ENCODE data around the gene AFTPH.

AFTPH gene

GRCh38 chr2:64523666-64524603, at the start of gene AFTPH:
Gene AFTPH (plus strand): TSS chr2:64524328. CDS start chr2:64551475, 27,147 bp downstream.
- H3K4me3 ChIP-seq (replicated peaks; ENCODE audit: low read depth, low read length): peak within 1 kb of the TSS; percentile 93
- TF ChIP-seq CTCF (IDR thresholded peaks at IDR 0.05; ENCODE audit: low read depth, low read length, missing control alignments): no peak
- peak; percentile 96 for DNase-seq (ENCODE audit: extremely low read depth, low read depth)

- DNase-seq (ENCODE audit: extremely low read depth, low read depth): no peak
- TF ChIP-seq CTCF (IDR thresholded peaks at IDR 0.05; ENCODE audit: low read depth, low read length, missing control alignments): no peak
- H3K4me3 ChIP-seq (replicated peaks; ENCODE audit: low read depth, low read length): no peak overlapping the region
Measured at GRCh38 chr2:64474636-64475035, 49.5 kb upstream of the AFTPH start.

GRCh38 chr2:64477037-64477436, 47.1 kb upstream of the AFTPH start:
- TF ChIP-seq CTCF (IDR thresholded peaks at IDR 0.05; ENCODE audit: low read depth, low read length, missing control alignments): no peak
- no peak for DNase-seq (ENCODE audit: extremely low read depth, low read depth)
- no peak overlapping the region for H3K4me3 ChIP-seq (replicated peaks; ENCODE audit: low read depth, low read length)

GRCh38 chr2:64477979-64478378, 46.1 kb upstream of the AFTPH start:
- no peak for DNase-seq (ENCODE audit: extremely low read depth, low read depth)
- H3K4me3 ChIP-seq (replicated peaks; ENCODE audit: low read depth, low read length): no peak overlapping the region
- TF ChIP-seq CTCF (IDR thresholded peaks at IDR 0.05; ENCODE audit: low read depth, low read length, missing control alignments): no peak

- H3K4me3 ChIP-seq (replicated peaks; ENCODE audit: low read depth, low read length): no peak overlapping the region
- TF ChIP-seq CTCF (IDR thresholded peaks at IDR 0.05; ENCODE audit: low read depth, low read length, missing control alignments): no peak
- DNase-seq (ENCODE audit: extremely low read depth, low read depth): no peak
Measured at GRCh38 chr2:64478502-64479230, 45.5 kb upstream of the AFTPH start.

- no peak for DNase-seq (ENCODE audit: extremely low read depth, low read depth)
- no peak for TF ChIP-seq CTCF (IDR thresholded peaks at IDR 0.05; ENCODE audit: low read depth, low read length, missing control alignments)
- H3K4me3 ChIP-seq (replicated peaks; ENCODE audit: low read depth, low read length): no peak overlapping the region
Measured at GRCh38 chr2:64479259-64480117, 44.6 kb upstream of the AFTPH start.
